HG02943 (cell line): ENCODE data around the gene NR3C2.

Source experiments
- ATAC-seq: cut with Tn5 transposase; IDR thresholded peaks from one replicate; pipeline ENCODE4 v1.9.1; 2021; ENCODE audit warnings: mild to moderate bottlenecking, low read depth, moderate library complexity; ENCODE audit not compliant: unreplicated experiment

The NR3C2 gene

GRCh38 chr4:148227147-148227546 is 215.1 kb downstream of the NR3C2 start:
- no peak for ATAC-seq

GRCh38 chr4:148226341-148226740 is 215.9 kb downstream of the NR3C2 start:
- no peak for ATAC-seq

GRCh38 chr4:148225639-148226038 is 216.6 kb downstream of the NR3C2 start:
- ATAC-seq = no peak

GRCh38 chr4:148224476-148224875 is 217.7 kb downstream of the NR3C2 start:
- no peak for ATAC-seq

GRCh38 chr4:148222991-148223660 is 219.1 kb downstream of the NR3C2 start:
- ATAC-seq = no peak

GRCh38 chr4:148216866-148217814 is 225.1 kb downstream of the NR3C2 start:
- ATAC-seq = peak; percentile 93

GRCh38 chr4:148216321-148216720 is 225.9 kb downstream of the NR3C2 start:
- ATAC-seq = no peak

GRCh38 chr4:148215202-148215601 is 227.0 kb downstream of the NR3C2 start:
- no peak for ATAC-seq

GRCh38 chr4:148214529-148215166 is 227.6 kb downstream of the NR3C2 start:
- ATAC-seq = no peak

- ATAC-seq = no peak
These were observed 230.7 kb downstream of the NR3C2 start for GRCh38 chr4:148211533-148211932.

GRCh38 chr4:148210661-148211060 is 231.6 kb downstream of the NR3C2 start:
- ATAC-seq = no peak

- no peak for ATAC-seq
These were observed 235.1 kb downstream of the NR3C2 start for GRCh38 chr4:148207068-148207467.

- ATAC-seq = no peak
These were observed 236.7 kb downstream of the NR3C2 start for GRCh38 chr4:148205476-148205875.

GRCh38 chr4:148204892-148205291 is 237.3 kb downstream of the NR3C2 start:
- ATAC-seq = no peak

GRCh38 chr4:148204171-148204570 is 238.0 kb downstream of the NR3C2 start:
- ATAC-seq = no peak

- ATAC-seq = no peak
These were observed 238.9 kb downstream of the NR3C2 start for GRCh38 chr4:148203056-148203898.

- ATAC-seq = no peak
These were observed 241.3 kb downstream of the NR3C2 start for GRCh38 chr4:148200960-148201359.

GRCh38 chr4:148196164-148196563 is 246.1 kb downstream of the NR3C2 start:
- ATAC-seq = no peak

GRCh38 chr4:148192526-148192925 is 249.7 kb downstream of the NR3C2 start:
- no peak for ATAC-seq
